KOPT-K1 (cell line): ENCODE measurements around the gene ZNF776.

Experiments used
- H3K27ac ChIP-seq: fragments of 200-600 bp; sonication (generic); 2 replicates; pipeline ENCODE4 v1.5.1; 2016; ENCODE audit warnings: antibody characterized with exemption, mild to moderate bottlenecking, low read depth, low read length; ENCODE audit not compliant: poor library complexity, severe bottlenecking
- H3K36me3 ChIP-seq: fragments of 200-600 bp; sonication (generic); 2 replicates; pipeline ENCODE4 v1.5.1; 2017; ENCODE audit warnings: antibody characterized with exemption, mild to moderate bottlenecking, low read length, moderate library complexity; ENCODE audit not compliant: insufficient read depth
- H3K9me3 ChIP-seq: fragments of 200-600 bp; sonication (generic); 2 replicates; pipeline ENCODE4 v1.5.1; 2017; ENCODE audit warnings: antibody characterized with exemption, low read length, mild to moderate bottlenecking; ENCODE audit not compliant: insufficient read depth, poor library complexity, severe bottlenecking

The ZNF776 gene

GRCh38 chr19:57803265-57803593, 56.6 kb downstream of the ZNF776 start:
- Histone ChIP-seq H3K36me3 (peaks cover 68% of the 10 kb centered on the region), H3K9me3 (no peaks in the 10 kb centered on the region), H3K27ac (no peak overlapping the region)

GRCh38 chr19:57803594-57804325, 57.1 kb downstream of the ZNF776 start:
- peaks cover 73% of the 10 kb centered on the region for H3K36me3 ChIP-seq
- H3K27ac ChIP-seq = no peak overlapping the region
- no peaks in the 10 kb centered on the region for H3K9me3 ChIP-seq

- Histone ChIP-seq H3K27ac (no peak overlapping the region), H3K9me3 (no peaks in the 10 kb centered on the region), H3K36me3 (peaks cover 82% of the 10 kb centered on the region)
Observed at GRCh38 chr19:57807541-57807940, 60.9 kb downstream of the ZNF776 start.
